Endothelial cell of umbilical vein (primary cell): ENCODE data around the gene GLRA1.

Experiments used
- CTCF ChIP-seq, 2 donors: IDR thresholded peaks; 1 replicate in 1 of 2; 2 replicates in 1 of 2; pipeline ENCODE4 v1.5.1; 2011; ENCODE audit warnings: low read length in 2 of 2, mild to moderate bottlenecking in 2 of 2, moderate library complexity in 2 of 2, control low read depth in 1 of 2, inconsistent platforms in 1 of 2, low read depth in 1 of 2; ENCODE audit not compliant: insufficient read depth in 1 of 2; ENCODE audit errors: extremely low read depth in 1 of 2
- EZH2 ChIP-seq: IDR thresholded peaks from 2 replicates; pipeline ENCODE4 v1.6.1; 2012; ENCODE audit warnings: borderline replicate concordance, low read depth, mild to moderate bottlenecking, moderate library complexity, low read length, inconsistent platforms; ENCODE audit not compliant: severe bottlenecking
- GATA2 ChIP-seq: IDR thresholded peaks from 2 replicates; pipeline ENCODE4 v1.7.0; 2011; ENCODE audit warnings: low read depth, mild to moderate bottlenecking, moderate library complexity, mixed read lengths, low read length; ENCODE audit not compliant: insufficient read length, insufficient read depth
- JUN ChIP-seq: IDR thresholded peaks from 2 replicates; pipeline ENCODE4 v1.6.1; 2011; ENCODE audit warnings: borderline replicate concordance, low read depth; ENCODE audit not compliant: insufficient read length, insufficient read depth
- MAX ChIP-seq: IDR thresholded peaks from 2 replicates; pipeline ENCODE4 v1.6.1; 2011; ENCODE audit not compliant: insufficient read depth, insufficient read length
- POLR2A ChIP-seq: IDR thresholded peaks from 2 replicates; pipeline ENCODE4 v1.6.1; 2012; ENCODE audit warnings: low read depth, mild to moderate bottlenecking, control low read depth, low read length
- POLR2AphosphoS5 ChIP-seq: IDR thresholded peaks from 2 replicates; pipeline ENCODE4 v1.6.1; 2012; ENCODE audit warnings: low read depth, mild to moderate bottlenecking, control low read depth, low read length, moderate library complexity; ENCODE audit not compliant: insufficient read depth

GRCh38 chr5:151905557-151905961 is 19.1 kb downstream of the GLRA1 start:
- no peak for TF ChIP-seq CTCF (IDR thresholded peaks at IDR 0.05; ENCODE audit: extremely low read depth in 1 of 2, insufficient read depth in 1 of 2, low read depth in 1 of 2, low read length in 2 of 2)
- TF ChIP-seq EZH2 = no peak
- no peak for TF ChIP-seq POLR2AphosphoS5
- TF ChIP-seq POLR2A = no peak
- no peak for TF ChIP-seq GATA2
- TF ChIP-seq MAX = no peak
- no peak for TF ChIP-seq JUN
